NCI-H446 (cell line): ENCODE measurements around the gene H2BK1.

Source experiments
- DNase-seq, 2 experiments: peaks; one replicate each; lab custom pipeline; 2025; lab: John Stamatoyannopoulos, UW

Gene H2BK1

DNA sequence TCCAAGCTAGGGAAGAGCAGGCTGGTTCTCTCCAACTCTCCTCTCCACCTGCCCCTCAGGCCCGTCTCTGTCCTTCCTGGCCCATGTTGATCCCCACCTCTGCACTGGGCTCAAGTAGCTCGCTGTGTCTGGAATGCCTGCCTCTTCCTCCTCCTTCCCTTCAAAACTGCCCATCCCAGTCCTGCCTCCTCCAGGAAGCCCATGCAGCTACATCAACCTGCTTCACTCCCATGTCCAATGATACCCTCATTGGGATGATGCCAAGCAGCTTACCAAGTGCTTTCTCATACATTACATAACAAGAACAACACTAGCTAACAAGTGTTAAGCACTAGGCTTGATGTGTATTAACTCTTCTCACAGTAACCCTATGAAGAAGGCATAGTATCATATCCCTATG lies 31.5 kb downstream of the H2BK1 start:
- no peak for DNase-seq

DNA sequence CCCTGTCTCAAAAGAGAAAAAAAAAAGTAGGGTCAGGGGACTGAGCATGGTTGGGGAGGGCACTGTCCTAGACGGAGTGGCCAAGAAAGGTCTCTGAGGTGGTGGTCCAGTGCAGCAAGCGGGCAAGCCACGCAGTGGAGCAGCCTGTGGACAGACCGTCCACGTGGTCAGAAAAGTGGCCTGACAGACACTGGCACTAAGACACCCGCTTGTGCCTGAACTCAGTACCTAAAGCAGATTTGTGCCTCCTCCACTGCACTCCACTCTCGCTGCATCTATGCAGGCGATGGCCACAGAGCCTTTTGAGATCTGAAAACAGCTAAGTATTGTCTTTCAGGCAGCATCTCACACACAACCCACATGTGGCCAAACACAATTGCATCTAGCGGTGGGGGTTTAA lies 32.1 kb downstream of the H2BK1 start:
- no peak for DNase-seq

DNA sequence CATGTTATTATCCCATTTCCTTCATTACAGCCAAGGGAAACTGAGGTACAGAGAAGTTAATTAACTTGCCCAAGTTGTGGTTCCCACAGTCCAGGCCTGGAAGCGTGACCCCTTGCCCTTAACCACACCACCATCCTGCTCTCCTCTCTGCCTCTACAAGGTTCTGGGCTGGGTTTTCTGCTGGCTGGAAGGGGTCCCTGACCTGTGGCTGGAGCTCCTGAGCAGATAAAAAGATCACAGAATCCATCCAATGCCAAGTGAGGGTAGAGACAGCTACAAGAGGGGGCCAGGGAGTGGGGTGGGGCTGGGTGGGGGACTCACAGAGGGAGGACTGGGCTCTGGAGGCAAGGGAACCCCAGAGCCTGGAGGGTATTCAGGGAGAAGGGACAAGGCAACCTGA lies 33.0 kb downstream of the H2BK1 start:
- DNase-seq: no peak

DNA sequence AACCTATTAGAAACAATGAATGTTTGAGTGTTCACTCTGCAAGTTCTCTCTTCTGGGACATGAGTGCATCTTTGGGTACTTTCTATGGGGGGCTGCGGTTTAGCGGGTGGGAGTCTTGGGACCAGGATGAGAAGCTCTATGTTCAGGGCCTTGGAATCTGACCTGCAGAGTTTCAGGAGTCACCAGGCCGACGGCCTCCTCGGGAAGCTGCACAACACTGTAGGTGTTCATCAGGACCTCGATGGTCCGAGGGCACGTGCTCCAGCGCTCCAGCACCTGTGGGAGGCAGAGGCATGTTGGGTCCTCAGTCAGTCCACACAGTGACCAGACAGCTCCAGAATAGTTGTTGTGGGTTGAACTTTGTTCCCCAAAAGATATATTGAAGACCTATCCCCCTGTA lies 33.9 kb downstream of the H2BK1 start:
- no peak for DNase-seq

DNA sequence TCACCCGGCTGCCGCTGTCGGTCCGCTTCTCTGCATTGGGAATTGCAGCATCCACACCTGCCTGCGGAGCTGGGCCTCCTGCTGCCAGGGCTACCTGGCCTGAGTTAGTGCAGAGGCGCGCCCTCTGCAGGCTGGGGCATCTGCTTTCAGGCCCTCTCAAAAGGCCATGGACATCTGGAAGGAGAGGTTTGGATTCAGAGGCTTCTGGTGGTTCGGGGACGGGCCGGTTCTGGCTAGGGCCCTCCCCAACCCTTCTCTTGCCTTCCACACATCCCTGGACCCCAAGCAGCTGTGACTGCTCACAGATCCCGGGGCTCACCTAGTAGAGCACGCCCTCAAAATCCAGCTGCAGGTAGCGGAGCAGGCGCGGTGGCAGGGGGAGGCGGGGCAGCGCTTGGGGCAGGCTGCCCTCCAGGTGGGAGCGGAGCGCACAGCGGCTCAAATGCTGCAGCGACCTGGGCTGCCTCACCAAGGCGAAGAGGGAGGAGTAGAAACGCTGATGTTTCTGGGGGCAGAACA lies 34.4 kb downstream of the H2BK1 start:
- DNase-seq: no peak

DNA sequence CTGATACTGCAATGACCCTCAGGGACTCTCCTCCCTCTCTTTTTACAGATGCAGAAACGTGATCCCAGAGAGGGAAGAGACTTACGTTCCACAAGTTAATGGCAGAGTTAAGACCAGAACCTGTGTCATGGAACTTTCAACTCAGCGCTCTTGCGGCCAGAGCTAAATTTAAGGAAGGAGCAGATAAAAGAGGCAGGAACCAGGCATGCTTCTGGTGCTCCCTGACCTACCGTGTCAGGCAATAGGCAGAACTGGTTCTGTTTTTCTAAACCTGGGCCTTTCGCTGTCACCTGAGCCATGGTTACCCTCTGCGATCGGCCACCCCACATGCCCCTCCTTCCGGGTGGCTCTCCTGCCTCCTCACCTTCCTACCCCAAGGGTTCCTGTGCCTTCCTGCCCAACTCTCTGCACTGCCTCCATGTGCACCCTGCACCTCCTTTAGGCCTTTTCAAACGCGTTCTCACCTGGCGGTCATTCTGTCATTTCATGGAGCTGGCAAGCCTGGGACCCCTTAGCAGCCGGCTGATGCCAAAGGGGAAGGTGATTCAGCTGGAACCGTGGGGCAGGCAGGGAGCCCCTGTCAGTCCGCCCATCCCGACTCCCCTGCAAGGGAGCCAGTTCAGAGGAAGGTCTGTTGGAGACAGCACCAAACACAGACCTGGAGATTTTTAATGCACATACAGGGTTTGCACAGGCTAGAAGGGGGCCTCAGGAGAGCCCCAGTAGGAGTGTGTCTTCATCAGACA lies 35.1 kb downstream of the H2BK1 start:
- no peak for DNase-seq

DNA sequence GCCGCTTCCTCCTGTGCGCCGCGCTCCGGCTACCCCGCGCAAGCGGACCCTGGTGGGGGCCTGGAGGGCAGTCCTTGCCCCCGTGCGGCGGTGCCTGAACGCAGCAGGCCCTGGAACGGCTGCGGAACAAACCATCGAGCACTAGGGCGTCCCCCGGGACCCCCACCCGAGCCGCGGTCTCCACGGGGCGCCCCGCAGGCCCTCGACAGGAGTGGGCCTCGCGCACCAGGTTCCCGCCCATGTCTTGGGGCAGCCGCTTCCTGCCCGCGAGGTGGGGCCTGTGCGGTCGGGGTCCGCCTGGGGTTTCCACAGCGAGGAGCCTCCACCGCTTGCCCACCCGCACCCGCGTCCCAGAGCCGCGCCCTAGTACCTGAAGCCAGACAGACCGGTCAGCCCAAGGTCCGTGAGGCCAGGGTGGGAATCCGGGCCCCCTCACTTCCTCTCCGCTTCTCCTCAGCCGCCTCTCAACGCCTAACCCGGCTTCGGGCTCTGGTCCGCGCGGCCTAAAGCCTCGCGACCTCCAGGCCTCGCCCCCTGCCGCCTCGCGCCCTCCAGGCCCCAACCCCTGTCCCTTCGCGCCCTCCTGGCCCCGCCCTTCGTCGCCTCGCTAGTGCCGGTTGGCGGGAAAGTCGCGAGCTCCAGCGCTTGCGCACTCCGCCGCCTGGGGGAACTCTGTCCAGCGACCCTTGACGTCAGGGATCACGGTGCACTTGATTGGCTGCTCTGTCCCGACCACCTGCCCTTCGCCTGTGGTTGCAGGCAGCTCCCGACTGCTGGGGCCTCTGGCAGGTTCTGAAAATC lies 35.8 kb downstream of the H2BK1 start:
- DNase-seq: no peak

DNA sequence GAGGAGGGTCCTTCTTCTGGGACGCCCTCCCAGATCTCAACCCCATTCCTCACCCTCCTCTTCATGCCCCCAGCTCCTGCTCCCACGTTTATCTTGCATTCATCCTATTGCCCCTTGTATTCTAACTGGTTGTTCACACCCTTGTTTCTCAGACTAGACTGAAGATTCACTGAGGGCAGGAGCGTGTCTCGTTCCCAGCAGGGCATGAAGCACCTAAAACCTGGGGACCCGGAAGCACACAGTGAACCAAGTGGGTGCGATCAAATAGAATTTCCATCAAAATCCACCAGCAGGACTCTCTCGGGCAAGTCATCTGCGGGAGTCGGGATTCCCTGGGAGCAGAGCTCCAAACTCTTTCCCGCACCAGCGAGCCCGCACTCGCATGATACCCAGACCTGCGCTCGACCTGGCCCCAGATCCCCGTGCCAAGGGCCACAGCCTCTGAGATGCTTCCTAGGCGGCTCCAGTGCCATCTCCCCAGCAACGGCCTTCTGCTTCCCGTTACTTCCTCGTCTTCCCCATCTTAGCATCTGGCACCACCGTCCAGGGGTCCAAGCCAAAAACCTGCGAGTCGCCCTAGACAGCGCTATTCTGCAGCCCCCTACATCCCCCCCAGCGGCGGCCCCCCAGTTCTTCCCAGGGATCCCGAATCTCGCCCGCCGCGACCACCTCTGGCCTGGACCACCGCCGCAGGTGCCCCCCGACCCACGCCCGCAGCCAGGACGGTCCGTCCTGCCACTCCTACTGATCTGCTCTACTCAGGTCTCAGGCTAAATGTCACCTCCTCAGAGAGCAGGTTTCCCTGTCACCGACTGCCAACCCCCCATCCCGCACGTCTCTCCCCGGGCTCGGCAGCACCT lies 36.7 kb downstream of the H2BK1 start:
- no peak for DNase-seq

DNA sequence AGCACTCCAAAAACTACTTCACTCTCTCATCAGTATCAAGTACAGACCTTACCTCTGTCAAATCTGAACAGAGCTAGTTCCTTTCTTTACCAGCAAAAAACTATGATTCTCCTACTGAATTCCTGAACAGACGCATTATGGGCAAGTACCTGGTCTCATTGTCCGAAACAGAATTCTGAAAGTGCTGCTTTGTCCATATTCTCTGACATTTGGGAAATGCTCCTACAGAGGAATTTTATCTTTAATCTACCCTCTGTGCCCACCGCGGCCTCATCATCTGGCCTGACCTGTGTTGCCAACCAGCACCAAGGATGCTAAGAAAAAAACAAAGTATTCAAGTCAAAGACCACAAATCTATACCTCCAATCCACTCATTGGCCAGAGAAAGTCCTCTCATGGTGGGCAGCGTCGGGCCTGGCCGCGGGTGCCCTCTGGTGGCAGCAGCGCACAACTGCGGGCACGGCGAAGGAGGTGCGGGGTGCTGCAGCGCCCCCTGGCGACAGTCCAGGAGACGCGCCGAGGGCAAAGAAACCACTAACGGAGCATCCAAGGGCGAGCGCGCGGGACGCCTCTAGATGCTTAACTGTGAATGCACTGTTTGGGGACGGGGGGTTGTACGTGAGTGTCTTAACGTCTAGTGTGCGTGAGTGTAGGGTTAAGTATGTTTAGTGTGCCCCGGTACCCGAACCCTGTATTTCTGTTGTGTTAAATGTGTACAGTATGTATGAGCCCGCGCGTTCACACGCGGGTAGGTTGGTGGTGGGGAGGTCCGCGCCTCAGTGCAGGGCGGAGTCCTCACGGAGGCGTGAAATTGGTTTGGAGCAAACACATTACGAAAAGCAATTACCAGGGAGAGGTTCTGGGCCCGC lies 37.8 kb downstream of the H2BK1 start:
- peak; percentile 32 to 82 for DNase-seq

DNA sequence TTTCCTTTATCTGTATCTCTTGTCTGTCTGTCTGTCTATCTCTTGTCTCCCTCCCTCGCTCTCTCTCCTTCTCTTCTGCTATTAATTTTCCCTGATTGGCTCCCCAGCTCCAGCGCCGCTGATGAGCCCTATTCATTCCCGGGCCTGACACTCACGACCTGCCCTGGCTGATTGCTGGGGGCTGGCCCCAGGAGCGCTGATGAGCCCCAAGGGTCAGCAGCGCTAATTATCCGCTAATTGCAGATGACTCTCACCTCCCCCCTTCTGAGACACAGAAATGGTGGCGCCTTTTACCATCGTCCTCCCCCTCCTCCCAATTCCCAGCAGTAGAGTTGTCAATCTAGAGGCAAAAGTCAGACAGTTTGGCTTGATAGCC lies 41.5 kb downstream of the H2BK1 start:
- DNase-seq: no peak

DNA sequence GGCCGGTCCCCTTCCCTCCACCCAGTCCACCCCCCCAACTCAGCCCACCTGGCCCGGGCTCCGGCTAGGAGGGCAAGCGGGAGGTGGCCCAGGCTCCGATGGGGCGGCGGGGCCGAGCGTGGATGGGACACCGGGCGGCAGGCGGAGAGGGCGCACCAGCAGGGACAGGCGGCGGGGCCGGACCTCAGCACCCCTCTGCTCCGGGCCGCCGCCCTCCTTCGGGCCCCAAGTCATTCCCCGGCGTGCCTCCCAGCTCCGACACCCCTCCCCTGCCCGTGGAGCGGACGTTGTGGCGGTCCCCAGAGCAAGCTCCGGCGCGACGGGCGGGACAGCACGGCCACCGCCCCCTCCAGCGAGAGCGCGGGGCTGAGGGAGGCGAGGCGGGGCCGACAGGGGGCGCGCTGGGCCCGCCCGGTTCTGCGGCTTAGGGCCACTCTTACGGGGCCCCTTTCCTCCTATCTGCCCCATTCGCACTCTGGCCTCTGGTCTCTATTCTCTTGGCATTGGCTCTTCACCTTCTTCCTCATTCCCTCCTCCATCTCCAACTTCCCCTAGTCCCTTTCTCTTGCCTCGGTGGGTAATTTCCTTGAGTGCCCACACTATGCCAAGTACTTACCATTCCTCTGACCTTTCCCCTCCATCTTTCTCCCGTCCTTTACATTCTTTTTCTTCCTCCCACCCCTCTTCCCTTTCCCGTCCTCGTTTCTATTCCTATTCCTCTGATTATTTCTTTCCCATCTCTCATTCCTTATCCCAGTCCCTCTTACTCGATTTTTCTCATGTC lies 42.1 kb downstream of the H2BK1 start:
- DNase-seq: peak in 1 of 2 experiments; percentile 24

DNA sequence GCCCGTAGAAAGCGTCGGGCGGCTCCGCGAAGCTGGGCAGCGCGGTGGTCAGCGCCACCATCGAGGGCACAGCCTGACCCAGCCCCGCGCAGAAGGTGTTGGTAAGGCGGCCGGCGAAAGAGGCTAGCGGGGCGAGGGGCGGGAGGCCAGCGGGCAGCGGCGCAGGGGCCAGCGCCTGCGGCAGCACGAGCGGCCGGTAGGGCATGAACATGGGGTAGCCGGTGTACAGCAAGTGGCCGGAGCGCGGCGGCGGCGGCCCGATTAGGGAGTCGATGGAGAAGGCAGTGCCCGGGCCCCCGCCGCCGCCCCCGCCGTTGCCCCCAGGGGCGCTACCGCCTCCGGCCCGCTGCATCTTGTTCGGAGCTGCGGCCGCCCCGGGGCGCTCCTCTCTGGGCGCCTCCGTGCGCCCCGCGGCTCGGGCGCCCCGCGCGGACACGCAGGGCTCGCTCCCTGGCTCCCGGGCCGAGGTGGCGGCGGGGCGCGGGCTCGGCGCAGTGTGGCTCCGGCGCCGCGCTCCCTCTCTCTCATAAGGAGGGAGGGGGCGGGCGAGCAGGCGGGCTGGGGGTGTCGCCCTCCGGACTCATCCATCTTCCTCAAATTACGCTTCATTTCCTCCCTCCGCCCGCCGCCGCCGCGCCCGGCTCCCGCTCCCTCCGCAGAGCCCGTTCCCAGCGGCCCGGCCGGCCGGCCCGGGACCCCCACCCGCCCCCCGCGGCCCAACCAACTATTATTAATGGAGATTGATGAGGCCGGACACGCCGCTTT lies 42.9 kb downstream of the H2BK1 start, which contains the start of gene GBX1:
GBX1 (minus strand) TSS at position 498 of the 765 bp plus-strand sequence; CDS start at position 352, 146 bp downstream.
- peak in 1 of 2 experiments; percentile 25 for DNase-seq

DNA sequence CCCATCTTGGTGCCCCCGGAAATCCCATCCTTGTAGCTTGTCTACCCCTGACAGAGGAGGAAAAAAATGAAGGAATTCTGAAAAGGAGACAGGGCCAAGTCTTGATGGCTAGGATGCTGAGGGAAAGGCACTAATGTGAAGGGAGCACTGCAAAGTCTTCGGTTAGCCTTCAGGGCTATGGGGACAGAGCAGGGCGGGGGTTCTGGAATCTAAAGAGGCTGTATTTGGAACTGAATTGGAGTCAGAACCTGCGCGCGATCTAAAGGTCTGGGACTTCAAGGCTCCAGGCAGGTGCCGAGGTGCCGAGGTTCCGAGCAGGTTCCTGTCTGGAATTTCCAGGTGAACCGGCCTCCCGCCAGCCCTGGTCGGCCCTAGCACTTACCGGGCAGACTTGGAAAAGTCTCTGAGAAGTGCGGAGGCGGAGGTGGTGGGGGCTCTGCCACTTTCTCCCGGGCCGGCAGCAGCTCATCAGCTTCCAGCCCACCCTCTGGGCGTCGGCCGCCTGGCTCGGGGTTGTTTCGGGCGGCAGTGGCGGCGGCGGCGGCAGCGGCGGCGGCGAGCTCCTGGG lies 43.6 kb downstream of the H2BK1 start:
- no peak for DNase-seq

DNA sequence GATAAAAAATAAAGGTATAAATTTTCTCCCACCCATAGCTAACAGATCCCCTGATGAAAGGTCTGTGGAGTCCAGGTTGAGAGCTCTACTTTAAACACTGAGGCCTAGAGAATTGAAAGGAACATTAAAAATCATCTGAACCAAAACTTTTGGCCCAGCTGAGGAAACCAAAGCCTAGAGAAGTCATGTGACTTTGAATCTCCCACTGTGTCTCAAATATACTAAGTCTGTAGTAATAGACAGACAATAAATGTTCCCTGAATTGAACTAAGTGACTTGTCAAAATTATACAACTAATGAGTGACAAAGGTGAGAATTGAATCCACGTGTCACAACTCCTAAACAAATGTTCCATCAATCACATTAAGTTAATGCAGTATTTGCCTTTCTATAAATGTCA lies 48.5 kb downstream of the H2BK1 start:
- no peak for DNase-seq
